Gastrocnemius medialis (tissue), 4 donors: ENCODE data around the gene CACNA2D3. TPM values are rescaled to one million over a fixed set of nuclear protein-coding genes. Genes with fewer than 3 reads are reported as not detected.

ENCODE experiments used
- ATAC-seq, 2 donors: fragments of 150-250 bp; one replicate each; pipeline ENCODE4 v1.9.1; 2016
- DNase-seq, 2 donors: peaks; one replicate each; pipeline ENCODE4 v3.0.0-alpha.2; 2019
- H3K27ac ChIP-seq, 4 donors: fragments of 200-600 bp; sonication (generic); 1 replicate in 1 of 4; 2 replicates in 3 of 4; pipeline ENCODE4 v1.5.1; 2016 to 2018; ENCODE audit warnings: mild to moderate bottlenecking in 2 of 4, moderate library complexity in 1 of 4
- H3K27me3 ChIP-seq, 3 donors: fragments of 200-600 bp; sonication (generic) in 2 of 3; 1 replicate in 1 of 3; 2 replicates in 2 of 3; pipeline versions ENCODE4 v1.5.1 to v1.6.0; 2016 to 2019; ENCODE audit warnings: mild to moderate bottlenecking in 1 of 3, moderate library complexity in 1 of 3
- H3K36me3 ChIP-seq, 2 donors: fragments of 200-600 bp; sonication (generic) in 1 of 2; one replicate each; pipeline ENCODE4 v1.5.1; 2017 to 2018
- H3K4me1 ChIP-seq, 2 donors: fragments of 200-600 bp; sonication (generic) in 1 of 2; one replicate each; pipeline ENCODE4 v1.5.1; 2016 to 2017; ENCODE audit warnings: mild to moderate bottlenecking in 2 of 2
- H3K4me3 ChIP-seq, 4 donors: fragments of 200-600 bp; sonication (generic) in 3 of 4; 1 replicate in 1 of 4; 2 replicates in 3 of 4; pipeline ENCODE4 v1.5.1; 2016 to 2019; ENCODE audit warnings: mild to moderate bottlenecking in 2 of 4
- H3K9me3 ChIP-seq, 3 donors: fragments of 200-600 bp; sonication (generic) in 2 of 3; 1 replicate in 1 of 3; 2 replicates in 2 of 3; pipeline ENCODE4 v1.5.1; 2016 to 2019
- POLR2A ChIP-seq, 2 donors: fragments of 450-650 bp; IDR thresholded peaks; one replicate each; pipeline ENCODE4 v1.6.1; 2017; ENCODE audit warnings: antibody characterized with exemption in 2 of 2, mild to moderate bottlenecking in 2 of 2, moderate library complexity in 2 of 2
- in situ Hi-C, 4 donors: fragments of 200-750 bp; cut with MboI; loops; one replicate each; pipeline versions ENCODE4 v1.15.0 to v1.8.0; 2017; ENCODE audit warnings: low sequenced_read_pairs in 4 of 4
- intact Hi-C: fragments of 100-400 bp; cut with DNase I; formaldehyde crosslinking; loops from one replicate; pipeline ENCODE4 v1.15.1; 2023; ENCODE audit warnings: low total_unique reads
- total RNA-seq, 4 donors: library from RNA; depleted of rRNA; stranded (reverse); fragments of >200 nt; gene quantifications; one replicate each; pipeline versions ENCODE4 v1.1.0 to v1.2.3, GENCODE V29; 2016
- TF ChIP-seq, protein P1 (sequence below), 5 experiments: fragments of 450-650 bp in 3 of 5; fragments of 200-600 bp in 2 of 5; sonication (generic) in 2 of 5; IDR thresholded peaks in 4 of 5; conservative IDR thresholded peaks in 1 of 5; 1 replicate in 4 of 5; 2 replicates in 1 of 5; pipeline ENCODE4 v1.5.1; 2016 to 2019; ENCODE audit warnings: antibody characterized with exemption in 5 of 5, mild to moderate bottlenecking in 3 of 5, moderate library complexity in 3 of 5

The CACNA2D3 gene
- total RNA-seq, 4 donors from 2014 or later: 4.7 to 14.4 (median 7.1) TPM

DNA sequence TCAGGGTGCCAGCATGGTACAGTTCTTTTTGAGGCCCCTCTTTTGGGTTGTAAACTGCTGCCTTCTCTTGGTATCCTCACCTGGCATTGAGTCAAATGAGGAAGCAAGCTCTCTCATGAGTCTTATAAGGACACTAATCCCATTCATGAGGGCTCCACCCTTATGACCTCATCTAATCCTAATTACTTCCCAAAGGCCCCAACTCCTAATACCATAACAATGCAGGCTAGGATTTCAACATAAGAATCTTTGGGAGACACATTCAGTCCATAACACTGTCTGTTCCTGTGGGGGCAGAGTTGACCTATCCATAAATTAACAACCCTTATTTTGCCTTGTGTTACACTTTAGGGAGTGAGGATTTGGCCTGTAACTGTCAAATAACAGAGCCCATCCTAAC lies 527.2 kb downstream of the CACNA2D3 start:
- in situ Hi-C loops: no loop called here
- no peaks in the 10 kb centered on the region for H3K9me3 ChIP-seq
- no peaks in the 10 kb centered on the region for H3K27me3 ChIP-seq
- DNase-seq: no peak
- H3K36me3 ChIP-seq: no peaks in the 10 kb centered on the region
- no peak for ATAC-seq
- no peak overlapping the region for H3K4me3 ChIP-seq
- TF ChIP-seq, protein P1, sequence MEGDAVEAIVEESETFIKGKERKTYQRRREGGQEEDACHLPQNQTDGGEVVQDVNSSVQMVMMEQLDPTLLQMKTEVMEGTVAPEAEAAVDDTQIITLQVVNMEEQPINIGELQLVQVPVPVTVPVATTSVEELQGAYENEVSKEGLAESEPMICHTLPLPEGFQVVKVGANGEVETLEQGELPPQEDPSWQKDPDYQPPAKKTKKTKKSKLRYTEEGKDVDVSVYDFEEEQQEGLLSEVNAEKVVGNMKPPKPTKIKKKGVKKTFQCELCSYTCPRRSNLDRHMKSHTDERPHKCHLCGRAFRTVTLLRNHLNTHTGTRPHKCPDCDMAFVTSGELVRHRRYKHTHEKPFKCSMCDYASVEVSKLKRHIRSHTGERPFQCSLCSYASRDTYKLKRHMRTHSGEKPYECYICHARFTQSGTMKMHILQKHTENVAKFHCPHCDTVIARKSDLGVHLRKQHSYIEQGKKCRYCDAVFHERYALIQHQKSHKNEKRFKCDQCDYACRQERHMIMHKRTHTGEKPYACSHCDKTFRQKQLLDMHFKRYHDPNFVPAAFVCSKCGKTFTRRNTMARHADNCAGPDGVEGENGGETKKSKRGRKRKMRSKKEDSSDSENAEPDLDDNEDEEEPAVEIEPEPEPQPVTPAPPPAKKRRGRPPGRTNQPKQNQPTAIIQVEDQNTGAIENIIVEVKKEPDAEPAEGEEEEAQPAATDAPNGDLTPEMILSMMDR (IDR thresholded peaks at IDR 0.05 in 4 of 5, conservative IDR thresholded peaks at IDR 0.05 in 1 of 5): no peak
- no peak for TF ChIP-seq POLR2A (IDR thresholded peaks at IDR 0.05)
- H3K27ac ChIP-seq: no peak overlapping the region
- intact Hi-C loops: no loop called here
- H3K4me1 ChIP-seq: no peaks in the 10 kb centered on the region

GRCh38 chr3:54653456-54654195 lies 531.3 kb downstream of the CACNA2D3 start:
- H3K27ac ChIP-seq: no peak overlapping the region
- in situ Hi-C loops (no loop called here), intact Hi-C loops (no loop called here)
- H3K4me1 ChIP-seq: no peaks in the 10 kb centered on the region
- H3K27me3 ChIP-seq: no peaks in the 10 kb centered on the region
- H3K36me3 ChIP-seq: no peaks in the 10 kb centered on the region
- no peaks in the 10 kb centered on the region for H3K9me3 ChIP-seq
- DNase-seq: no peak
- no peak for TF ChIP-seq POLR2A (IDR thresholded peaks at IDR 0.05)
- TF ChIP-seq, protein P1 (IDR thresholded peaks at IDR 0.05 in 4 of 5, conservative IDR thresholded peaks at IDR 0.05 in 1 of 5): no peak
- no peak for ATAC-seq
- H3K4me3 ChIP-seq: no peak overlapping the region

GRCh38 chr3:54654776-54655175 lies 532.4 kb downstream of the CACNA2D3 start:
- intact Hi-C loops (no loop called here), in situ Hi-C loops (no loop called here)
- DNase-seq (no peak), ATAC-seq (no peak)
- Histone ChIP-seq H3K4me3 (no peak overlapping the region), H3K4me1 (no peaks in the 10 kb centered on the region), H3K9me3 (no peaks in the 10 kb centered on the region), H3K27me3 (no peaks in the 10 kb centered on the region), H3K27ac (no peak overlapping the region), H3K36me3 (no peaks in the 10 kb centered on the region)
- TF ChIP-seq POLR2A (IDR thresholded peaks at IDR 0.05): no peak
- TF ChIP-seq, protein P1 (IDR thresholded peaks at IDR 0.05 in 4 of 5, conservative IDR thresholded peaks at IDR 0.05 in 1 of 5): no peak

- in situ Hi-C loops (no loop called here), intact Hi-C loops (no loop called here)
- no peak for DNase-seq
- no peak for TF ChIP-seq POLR2A (IDR thresholded peaks at IDR 0.05)
- TF ChIP-seq, protein P1 (IDR thresholded peaks at IDR 0.05 in 4 of 5, conservative IDR thresholded peaks at IDR 0.05 in 1 of 5): no peak
- Histone ChIP-seq H3K4me3 (no peak overlapping the region), H3K27ac (no peak overlapping the region), H3K27me3 (no peaks in the 10 kb centered on the region), H3K36me3 (no peaks in the 10 kb centered on the region), H3K4me1 (peaks cover 4 to 19% of the 10 kb centered on the region in 2 donors), H3K9me3 (no peaks in the 10 kb centered on the region)
- no peak for ATAC-seq
Observed at GRCh38 chr3:54659347-54659746, 537.0 kb downstream of the CACNA2D3 start.
